IPS DF 6.9 (cell line): ENCODE results near the gene SERPINE2.

Experiments used
- DNase-seq: peaks from one replicate; pipeline ENCODE4 v3.0.0-alpha.2; 2013; ENCODE audit warnings: low read depth, low spot score
- H3K27ac ChIP-seq: one replicate; pipeline ENCODE4 v1.5.1; 2013; ENCODE audit warnings: low read length, control low read depth
- H3K27me3 ChIP-seq: 2 replicates; pipeline ENCODE4 v1.6.1; 2013; ENCODE audit warnings: mild to moderate bottlenecking, low read length; ENCODE audit not compliant: control insufficient read depth, insufficient read depth
- H3K36me3 ChIP-seq: 2 replicates; pipeline ENCODE4 v1.6.1; 2013; ENCODE audit warnings: low read length; ENCODE audit not compliant: control insufficient read depth, insufficient read depth
- H3K4me1 ChIP-seq: 2 replicates; pipeline ENCODE4 v1.6.1; 2013; ENCODE audit warnings: low read length; ENCODE audit not compliant: control insufficient read depth, insufficient read depth
- H3K4me3 ChIP-seq: 2 replicates; pipeline ENCODE4 v1.5.1; 2013; ENCODE audit warnings: mild to moderate bottlenecking, low read length
- H3K9me3 ChIP-seq: 2 replicates; pipeline ENCODE4 v1.6.1; 2013; ENCODE audit warnings: low read length, inconsistent platforms; ENCODE audit not compliant: control insufficient read depth, insufficient read depth
- WGBS: extraction: QIAGEN DNeasy Blood & Tissue Kit; methylation state at CpG from one replicate; pipeline ENCODE4 v1.1.7; 2013; ENCODE audit warnings: mixed read lengths, missing lambda C conversion rate; ENCODE audit not compliant: insufficient read length, insufficient coverage; 5-methylcytosine and 5-hydroxymethylcytosine counted together

The SERPINE2 gene

GRCh38 chr2:224031358-224031970 lies 7.6 kb downstream of the SERPINE2 start:
- WGBS, result no CpG with 5 or more reads among the region's 13 CpGs
- no peak for DNase-seq
- Histone ChIP-seq H3K9me3 (no peaks in the 10 kb centered on the region), H3K4me3 (no peak overlapping the region), H3K27ac (no peak overlapping the region), H3K4me1 (peaks cover 9% of the 10 kb centered on the region), H3K36me3 (no peaks in the 10 kb centered on the region), H3K27me3 (no peaks in the 10 kb centered on the region)

- DNase-seq, result no peak
- Histone ChIP-seq H3K4me1 (peaks cover 9% of the 10 kb centered on the region), H3K4me3 (no peak overlapping the region), H3K9me3 (no peaks in the 10 kb centered on the region), H3K36me3 (no peaks in the 10 kb centered on the region), H3K27me3 (no peaks in the 10 kb centered on the region), H3K27ac (no peak overlapping the region)
- WGBS, result no CpG with 5 or more reads among the region's 7 CpGs
These were observed 8.3 kb downstream of the SERPINE2 start for GRCh38 chr2:224030786-224031185.

GRCh38 chr2:224029876-224030275 lies 9.2 kb downstream of the SERPINE2 start:
- Histone ChIP-seq H3K4me1 (peaks cover 10% of the 10 kb centered on the region), H3K27me3 (no peaks in the 10 kb centered on the region), H3K4me3 (no peak overlapping the region), H3K36me3 (no peaks in the 10 kb centered on the region), H3K9me3 (no peaks in the 10 kb centered on the region), H3K27ac (no peak overlapping the region)
- WGBS, result no CpG with 5 or more reads among the region's 6 CpGs
- DNase-seq, result no peak

- H3K27ac ChIP-seq, result no peak overlapping the region
- H3K27me3 ChIP-seq, result no peaks in the 10 kb centered on the region
- H3K9me3 ChIP-seq, result no peaks in the 10 kb centered on the region
- H3K4me3 ChIP-seq, result no peak overlapping the region
- DNase-seq, result no peak
- H3K36me3 ChIP-seq, result no peaks in the 10 kb centered on the region
- H3K4me1 ChIP-seq, result peaks cover 12% of the 10 kb centered on the region; the same call in 1 of the 2 replicates
- WGBS, result no CpG with 5 or more reads among the region's 5 CpGs
These were observed 11.2 kb downstream of the SERPINE2 start for GRCh38 chr2:224027931-224028330.

- WGBS, result no CpG with 5 or more reads among the region's 5 CpGs
- H3K36me3 ChIP-seq, result no peaks in the 10 kb centered on the region
- H3K4me3 ChIP-seq, result no peak overlapping the region
- H3K4me1 ChIP-seq, result peaks cover 10% of the 10 kb centered on the region; the same call in 1 of the 2 replicates
- H3K9me3 ChIP-seq, result no peaks in the 10 kb centered on the region
- H3K27me3 ChIP-seq, result no peaks in the 10 kb centered on the region
- H3K27ac ChIP-seq, result no peak overlapping the region
- no peak for DNase-seq
These were observed 12.0 kb downstream of the SERPINE2 start for GRCh38 chr2:224027070-224027469.

- H3K4me1 ChIP-seq, result peaks cover 8% of the 10 kb centered on the region; the same call in 1 of the 2 replicates
- H3K9me3 ChIP-seq, result no peaks in the 10 kb centered on the region
- no peak overlapping the region for H3K4me3 ChIP-seq
- no peak overlapping the region for H3K27ac ChIP-seq
- no CpG with 5 or more reads among the region's 7 CpGs for WGBS
- no peaks in the 10 kb centered on the region for H3K36me3 ChIP-seq
- DNase-seq, result no peak
- H3K27me3 ChIP-seq, result no peaks in the 10 kb centered on the region
These were observed 13.2 kb downstream of the SERPINE2 start for GRCh38 chr2:224025874-224026273.

GRCh38 chr2:224024270-224024669 lies 14.8 kb downstream of the SERPINE2 start:
- Histone ChIP-seq H3K4me3 (no peak overlapping the region), H3K36me3 (no peaks in the 10 kb centered on the region), H3K27ac (no peak overlapping the region), H3K27me3 (no peaks in the 10 kb centered on the region), H3K4me1 (peaks cover 8% of the 10 kb centered on the region; the same call in 1 of the 2 replicates), H3K9me3 (no peaks in the 10 kb centered on the region)
- DNase-seq, result no peak
- no CpG with 5 or more reads among the region's 4 CpGs for WGBS

- WGBS, result no CpG with 5 or more reads among the region's 1 CpG
- H3K9me3 ChIP-seq, result no peaks in the 10 kb centered on the region
- H3K27me3 ChIP-seq, result no peaks in the 10 kb centered on the region
- no peaks in the 10 kb centered on the region for H3K36me3 ChIP-seq
- H3K27ac ChIP-seq, result no peak overlapping the region
- DNase-seq, result no peak
- H3K4me3 ChIP-seq, result no peak overlapping the region
- peaks cover 8% of the 10 kb centered on the region; the same call in 1 of the 2 replicates for H3K4me1 ChIP-seq
These were observed 15.9 kb downstream of the SERPINE2 start for GRCh38 chr2:224023188-224023587.

GRCh38 chr2:224022486-224022885 lies 16.6 kb downstream of the SERPINE2 start:
- no peaks in the 10 kb centered on the region for H3K36me3 ChIP-seq
- no peaks in the 10 kb centered on the region for H3K9me3 ChIP-seq
- no peak for DNase-seq
- no peak overlapping the region for H3K27ac ChIP-seq
- no peak overlapping the region for H3K4me3 ChIP-seq
- H3K4me1 ChIP-seq, result peaks cover 6% of the 10 kb centered on the region; the same call in 1 of the 2 replicates
- H3K27me3 ChIP-seq, result no peaks in the 10 kb centered on the region

- Histone ChIP-seq H3K9me3 (no peaks in the 10 kb centered on the region), H3K36me3 (no peaks in the 10 kb centered on the region), H3K4me3 (no peak overlapping the region), H3K4me1 (peaks cover 3% of the 10 kb centered on the region; the same call in 1 of the 2 replicates), H3K27me3 (no peaks in the 10 kb centered on the region), H3K27ac (no peak overlapping the region)
- DNase-seq, result no peak
- WGBS, result no CpG with 5 or more reads among the region's 3 CpGs
These were observed 18.6 kb downstream of the SERPINE2 start for GRCh38 chr2:224020523-224020922.

- WGBS, result no CpG with 5 or more reads among the region's 4 CpGs
- Histone ChIP-seq H3K27ac (no peak overlapping the region), H3K4me3 (no peak overlapping the region), H3K9me3 (no peaks in the 10 kb centered on the region), H3K27me3 (no peaks in the 10 kb centered on the region), H3K4me1 (no peaks in the 10 kb centered on the region), H3K36me3 (no peaks in the 10 kb centered on the region)
- DNase-seq, result no peak
These were observed 21.1 kb downstream of the SERPINE2 start for GRCh38 chr2:224017957-224018356.
